ENCODE results near the gene RAB40B. TPM values are rescaled to one million over a fixed set of nuclear protein-coding genes. Genes with fewer than 3 reads are reported as not detected.

The RAB40B gene
- total RNA-seq, 6 experiments from 2014 or later = 3.7 to 12.5 (median 9.3) TPM

DNA sequence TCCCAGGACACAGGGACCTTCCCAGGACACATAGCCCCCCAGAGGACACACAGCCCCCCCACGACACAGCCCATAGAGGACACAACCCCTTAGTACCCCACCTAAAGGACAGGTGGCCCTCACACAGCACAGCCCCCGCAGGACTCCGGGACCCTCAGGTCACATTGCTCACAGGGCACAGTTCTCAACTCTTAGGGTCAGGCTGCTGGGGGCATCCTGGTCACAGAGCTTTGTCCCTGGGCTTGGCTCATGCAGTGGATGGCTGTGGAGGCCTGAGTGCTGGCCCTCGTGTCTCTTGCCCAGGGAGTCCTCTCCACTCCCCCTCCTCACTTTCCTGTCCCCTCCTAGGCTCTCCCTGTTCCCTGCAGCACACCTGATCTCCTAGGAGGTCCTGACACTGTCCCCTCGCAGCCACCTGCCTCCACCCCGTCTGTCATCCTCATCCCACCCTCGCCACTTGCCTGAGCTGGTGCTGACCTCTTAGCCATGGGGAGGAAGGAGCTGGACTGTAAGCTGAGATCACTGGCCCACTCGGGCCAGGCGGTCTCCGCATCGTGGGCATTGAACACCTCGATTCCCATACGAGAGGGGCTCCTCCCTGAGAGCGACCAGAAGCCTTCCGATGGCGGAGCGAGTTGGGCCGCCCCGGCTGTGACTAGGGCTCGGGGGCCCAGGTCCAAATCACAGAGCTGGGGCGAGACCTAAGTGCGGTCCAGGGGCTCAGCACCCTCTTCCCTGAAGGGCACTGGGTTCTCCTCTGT is 48.8 kb downstream of the RAB40B start:
- H3K27ac ChIP-seq = no peak overlapping the region
- no peak for DNase-seq

GRCh38 chr17:82648742-82649331 is 49.7 kb downstream of the RAB40B start:
- WGBS (ENCODE audit: insufficient coverage, low coverage, low lambda C conversion rate, missing lambda C conversion rate) = 4% methylated on average over 20 of the region's 37 CpGs
- TF ChIP-seq POLR2A (IDR thresholded peaks at IDR 0.05) (no peak), CTCF (IDR thresholded peaks at IDR 0.05) (no peak)
- Histone ChIP-seq H3K4me1 (peaks cover 0 to 12% (median 4%) of the 10 kb centered on the region in 4 donors), H3K4me3 (peak overlapping the region in 2 of 3 donors; percentile 26 to 43), H3K9me3 (no peaks in the 10 kb centered on the region), H3K36me3 (peaks cover 0 to 7% (median 5%) of the 10 kb centered on the region in 4 donors), H3K27me3 (no peaks in the 10 kb centered on the region), H3K27ac (no peak overlapping the region)
- ATAC-seq (peak; percentile 1 to 36 (median 10)), DNase-seq (peak; percentile 65 to 79 (median 74))
- intact Hi-C loops (cut with DNase I) = no loop called here

More for the DNA sequence above, 48.8 kb downstream of the RAB40B start:
- Histone ChIP-seq H3K4me3 (no peak overlapping the region), H3K36me3 (no peaks in the 10 kb centered on the region), H3K27me3 (no peaks in the 10 kb centered on the region), H3K4me1 (peaks cover 0 to 12% (median 4%) of the 10 kb centered on the region in 4 donors), H3K9me3 (no peaks in the 10 kb centered on the region)
- 87% methylated on average over 10 of the region's 22 CpGs for WGBS (ENCODE audit: insufficient coverage, low coverage, low lambda C conversion rate, missing lambda C conversion rate)
- TF ChIP-seq CTCF (IDR thresholded peaks at IDR 0.05) (no peak), POLR2A (IDR thresholded peaks at IDR 0.05) (no peak)
- peak in 1 of 4 donors; percentile 2 for ATAC-seq
- intact Hi-C loops (cut with DNase I) = no loop called here

GRCh38 chr17:82648165-82648668 is 50.3 kb downstream of the RAB40B start, which contains the start of gene WDR45B:
WDR45B (minus strand) TSS chr17:82648444; CDS start chr17:82648340, 104 bp downstream.
- 2% methylated on average over 27 of the region's 67 CpGs for WGBS (ENCODE audit: insufficient coverage, low coverage, low lambda C conversion rate, missing lambda C conversion rate)
- H3K9me3 ChIP-seq = no peaks in the 10 kb centered on the region
- peak within 1 kb of the TSS; percentile 88 to 100 (median 90) for H3K4me3 ChIP-seq
- peaks cover 0 to 13% (median 8%) of the 10 kb centered on the region in 4 donors for H3K36me3 ChIP-seq
- H3K27me3 ChIP-seq = no peaks in the 10 kb centered on the region
- H3K27ac ChIP-seq = peak within 1 kb of the TSS; percentile 79 to 99 (median 92)
- peak; percentile 95 to 97 (median 96) for DNase-seq
- H3K4me1 ChIP-seq = peaks cover 0 to 12% (median 4%) of the 10 kb centered on the region in 4 donors
- TF ChIP-seq CTCF (IDR thresholded peaks at IDR 0.05) (no peak), POLR2A (IDR thresholded peaks at IDR 0.05) (peak; percentile 95)
- intact Hi-C loops (cut with DNase I) = no loop called here
- peak; percentile 89 to 95 (median 94) for ATAC-seq

GRCh38 chr17:82647593-82648164 is 50.8 kb downstream of the RAB40B start:
- TF ChIP-seq POLR2A (IDR thresholded peaks at IDR 0.05) = no peak
- TF ChIP-seq CTCF (IDR thresholded peaks at IDR 0.05) = no peak
- H3K27me3 ChIP-seq = no peaks in the 10 kb centered on the region
- intact Hi-C loops (cut with DNase I) = no loop called here
- H3K9me3 ChIP-seq = no peaks in the 10 kb centered on the region
- peaks cover 0 to 12% (median 4%) of the 10 kb centered on the region in 4 donors for H3K4me1 ChIP-seq
- WGBS (ENCODE audit: insufficient coverage, low coverage, low lambda C conversion rate, missing lambda C conversion rate) = under 1% methylated on average over 17 of the region's 54 CpGs
- peaks cover 0 to 18% (median 9%) of the 10 kb centered on the region in 4 donors for H3K36me3 ChIP-seq
- peak overlapping the region; percentile 79 to 99 (median 92) for H3K27ac ChIP-seq
- DNase-seq (peak; percentile 57 to 69 (median 58)), ATAC-seq (peak; percentile 7 to 26 (median 20))
- H3K4me3 ChIP-seq = peak overlapping the region; percentile 88 to 100 (median 90)

Measured in right lobe of liver (tissue), 6 donors.